Measurements from ENCODE around the gene AVPI1. TPM values are rescaled to one million over a fixed set of nuclear protein-coding genes. Genes with fewer than 3 reads are reported as not detected.

The AVPI1 gene
- polyA plus RNA-seq, 1 donor (not counting 4 experiments of a cell fraction or from before 2014, with no cell fraction given), result 48.8 TPM

GRCh38 chr10:97627731-97628130 is 59.3 kb downstream of the AVPI1 start:
- FAIRE-seq (no peak), DNase-seq (ENCODE audit: low read depth, low spot score) (no peak)
- Histone ChIP-seq H4K20me1 (ENCODE audit: control insufficient read depth, extremely low read depth, insufficient read depth, low read length) (no peaks in the 10 kb centered on the region), H3K79me2 (ENCODE audit: control insufficient read depth, insufficient read depth, low read length) (peaks cover under 1% of the 10 kb centered on the region), H3K4me2 (ENCODE audit: control insufficient read depth, extremely low read depth, insufficient read depth, low read depth, low read length) (no peak overlapping the region), H3K36me3 (ENCODE audit: control insufficient read depth in 2 of 2, extremely low read depth in 1 of 2, insufficient read depth in 2 of 2, low read length in 2 of 2) (no peaks in the 10 kb centered on the region), H3K9ac (ENCODE audit: control insufficient read depth, extremely low read depth, insufficient read depth, low read length) (no peak overlapping the region), H3K4me1 (ENCODE audit: control insufficient read depth, extremely low read depth, insufficient read depth, low read length) (peaks cover 4% of the 10 kb centered on the region), H3K9me1 (ENCODE audit: control insufficient read depth, extremely low read depth, insufficient read depth, low read length) (no peaks in the 10 kb centered on the region), H3K9me3 (ENCODE audit: control insufficient read depth, low read depth, low read length) (no peaks in the 10 kb centered on the region), H3K27ac (ENCODE audit: control insufficient read depth, insufficient read depth, low read length) (no peak overlapping the region), H3K4me3 (ENCODE audit: control insufficient read depth in 2 of 3, extremely low read depth in 1 of 3, insufficient read depth in 2 of 3, low read depth in 1 of 3, low read length in 3 of 3) (no peak overlapping the region), H3K27me3 (ENCODE audit: control insufficient read depth, extremely low read depth, insufficient read depth, low read length) (no peaks in the 10 kb centered on the region), H2AFZ (ENCODE audit: control insufficient read depth, low read length) (no peak overlapping the region)
- dilution Hi-C loops (cut with MboI; ENCODE audit: extremely low pct_ligation_motif_present, low sequenced_read_pairs), result no loop called here
- no peak for TF ChIP-seq EZH2 (IDR thresholded peaks at IDR 0.05; ENCODE audit: low read length)
- TF ChIP-seq, protein P1, sequence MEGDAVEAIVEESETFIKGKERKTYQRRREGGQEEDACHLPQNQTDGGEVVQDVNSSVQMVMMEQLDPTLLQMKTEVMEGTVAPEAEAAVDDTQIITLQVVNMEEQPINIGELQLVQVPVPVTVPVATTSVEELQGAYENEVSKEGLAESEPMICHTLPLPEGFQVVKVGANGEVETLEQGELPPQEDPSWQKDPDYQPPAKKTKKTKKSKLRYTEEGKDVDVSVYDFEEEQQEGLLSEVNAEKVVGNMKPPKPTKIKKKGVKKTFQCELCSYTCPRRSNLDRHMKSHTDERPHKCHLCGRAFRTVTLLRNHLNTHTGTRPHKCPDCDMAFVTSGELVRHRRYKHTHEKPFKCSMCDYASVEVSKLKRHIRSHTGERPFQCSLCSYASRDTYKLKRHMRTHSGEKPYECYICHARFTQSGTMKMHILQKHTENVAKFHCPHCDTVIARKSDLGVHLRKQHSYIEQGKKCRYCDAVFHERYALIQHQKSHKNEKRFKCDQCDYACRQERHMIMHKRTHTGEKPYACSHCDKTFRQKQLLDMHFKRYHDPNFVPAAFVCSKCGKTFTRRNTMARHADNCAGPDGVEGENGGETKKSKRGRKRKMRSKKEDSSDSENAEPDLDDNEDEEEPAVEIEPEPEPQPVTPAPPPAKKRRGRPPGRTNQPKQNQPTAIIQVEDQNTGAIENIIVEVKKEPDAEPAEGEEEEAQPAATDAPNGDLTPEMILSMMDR (optimal IDR thresholded peaks at IDR 0.05 in 1 of 3, IDR thresholded peaks at IDR 0.05 in 1 of 3, conservative IDR thresholded peaks at IDR 0.05 in 1 of 3; ENCODE audit: extremely low read depth in 1 of 3, insufficient read depth in 2 of 3, low read length in 3 of 3), result no peak

Other genes starting within 250 kb of the AVPI1 start
- gene EXOSC1, start 241.2 kb downstream of the AVPI1 start, polyA plus RNA-seq, result 40.9 to 45.7 TPM (median 42.9 TPM) in 3 replicates
- gene ZDHHC16, start 241.1 kb downstream of the AVPI1 start, polyA plus RNA-seq, result 63.3 to 77.6 TPM (median 67.8 TPM) in 3 replicates
- 72.5 to 74.8 TPM (median 74.4 TPM) in 3 replicates for gene MMS19, start 188.8 kb downstream of the AVPI1 start, polyA plus RNA-seq
- gene UBTD1, start 188.3 kb downstream of the AVPI1 start, polyA plus RNA-seq, result 12.0 to 20.5 TPM (median 19.3 TPM) in 3 replicates
- gene ANKRD2, start 114.5 kb downstream of the AVPI1 start, polyA plus RNA-seq, result 0.18 to 0.67 TPM (median 0.38 TPM) in 3 replicates
- gene HOGA1, start 102.9 kb downstream of the AVPI1 start, polyA plus RNA-seq, result 0.49 to 1.0 TPM (median 0.89 TPM) in 3 replicates
- gene C10orf62, start 97.5 kb downstream of the AVPI1 start, polyA plus RNA-seq, result 0.06 to 0.08 TPM in 2 of 3 replicates, not detected in the other
- 9.1 to 12.6 TPM (median 10.3 TPM) in 3 replicates for gene MORN4, start 53.7 kb downstream of the AVPI1 start, polyA plus RNA-seq
- 51.3 to 73.3 TPM (median 63.8 TPM) in 3 replicates for gene PI4K2A, start 46.6 kb downstream of the AVPI1 start, polyA plus RNA-seq
- gene MARVELD1, start 26.5 kb upstream of the AVPI1 start, polyA plus RNA-seq, result 24.0 to 85.1 TPM (median 39.7 TPM) in 3 replicates
- gene ZFYVE27, start 49.9 kb upstream of the AVPI1 start, polyA plus RNA-seq, result 14.2 to 23.2 TPM (median 14.3 TPM) in 3 replicates
- gene SFRP5, start 84.8 kb upstream of the AVPI1 start, polyA plus RNA-seq, result not detected in 3 replicates
- gene GOLGA7B, start 162.6 kb upstream of the AVPI1 start, polyA plus RNA-seq, result 3.6 to 6.8 TPM (median 4.9 TPM) in 3 replicates